G401.6 (cell line): ENCODE results near the gene SEMA4D.

Experiments
- FAIRE-seq: peaks from 2 replicates; lab custom pipeline; 2012; peaks lifted over from hg19 to GRCh38; lab: Jason Lieb, UNC

The SEMA4D gene

GRCh38 chr9:89312222-89312571 lies 185.7 kb downstream of the SEMA4D start:
- no peak for FAIRE-seq

DNA sequence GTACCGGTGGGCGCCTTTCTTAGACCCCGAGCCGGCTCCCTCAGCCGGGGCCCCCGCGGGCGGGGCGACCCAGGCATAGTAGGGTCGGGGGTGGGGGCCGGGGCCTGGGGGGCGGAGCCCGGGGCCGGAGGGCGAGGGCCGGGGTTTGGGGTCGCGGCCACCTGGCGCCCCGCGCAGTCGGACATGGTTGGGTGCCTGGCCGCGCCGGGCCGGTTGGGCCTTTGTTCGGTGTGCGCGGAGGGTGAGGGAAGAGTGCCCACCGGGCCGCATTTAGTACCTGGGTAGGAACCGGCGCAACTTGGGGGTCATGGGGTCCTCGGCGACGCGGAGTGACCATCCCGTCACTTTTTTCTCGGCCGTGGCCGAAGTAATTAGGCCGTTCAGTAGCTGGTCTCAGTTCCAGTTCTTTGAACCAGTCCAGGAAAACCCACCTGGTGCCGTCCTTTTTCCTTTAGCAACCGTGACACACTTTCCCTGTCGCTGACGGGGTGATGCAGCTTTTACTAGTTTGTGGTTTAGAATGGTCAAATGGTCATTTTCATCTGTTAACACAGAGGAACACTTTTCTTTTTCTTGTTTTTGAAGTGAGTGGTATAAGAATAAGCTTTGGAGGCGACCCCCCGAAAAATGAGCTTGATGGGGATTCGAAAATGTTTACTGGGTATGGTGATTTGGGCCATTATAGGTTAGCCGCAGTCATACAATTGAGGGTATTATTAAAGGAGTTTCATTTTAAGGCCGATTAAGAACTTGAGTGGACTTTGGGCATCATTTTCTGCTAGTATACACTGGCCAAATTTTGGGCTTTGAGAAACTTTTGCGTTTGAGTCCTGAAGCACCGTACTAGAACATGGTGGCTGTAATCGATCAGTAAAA lies 186.3 kb downstream of the SEMA4D start:
- no peak for FAIRE-seq
